ENCODE measurements around the gene MBOAT1.
"Not testable (repeated sequence)": the region's sequence is repeated elsewhere in the genome, so short reads cannot be mapped to it uniquely, and the experiment has no call there.

Gene MBOAT1

DNA sequence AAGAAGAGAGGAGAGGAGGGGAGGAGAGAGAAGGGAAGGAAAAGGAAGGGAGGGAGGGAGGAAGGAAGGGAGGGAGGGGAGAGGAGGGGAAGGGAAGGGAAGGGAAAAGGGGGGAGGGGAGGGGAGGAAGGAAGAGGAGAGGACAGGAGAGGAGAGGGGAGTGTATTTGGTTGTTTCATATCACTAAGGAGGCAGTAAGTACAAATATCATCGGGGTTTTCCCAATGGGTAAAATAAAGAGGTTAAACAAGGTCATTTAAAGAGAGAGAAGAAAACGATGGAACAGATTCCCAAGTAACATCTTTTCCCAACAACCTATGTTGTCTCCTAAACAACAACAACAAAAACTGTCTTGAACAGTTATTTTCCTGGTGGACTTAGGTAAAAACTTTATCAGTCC is 43.6 kb downstream of the MBOAT1 start:
- no peak for DNase-seq

DNA sequence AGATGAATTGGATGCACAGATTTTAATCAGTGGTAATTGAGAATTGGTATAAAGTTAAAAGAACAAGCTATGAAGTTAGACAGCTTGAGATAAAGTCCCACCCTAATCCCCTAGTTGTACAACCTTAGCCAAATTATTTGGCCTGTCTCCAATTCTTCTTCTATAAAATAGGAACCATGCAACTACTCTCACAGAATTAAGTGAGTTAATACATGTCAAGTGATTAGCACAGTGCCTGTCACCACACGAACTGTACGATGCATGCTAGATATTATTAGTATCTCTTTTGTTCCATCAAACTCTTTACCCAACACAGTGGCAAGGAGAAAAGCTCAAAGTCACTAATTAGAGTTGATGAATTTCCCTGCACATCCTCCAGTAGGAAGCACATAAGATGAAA is 44.7 kb downstream of the MBOAT1 start:
- DNase-seq, result no peak

DNA sequence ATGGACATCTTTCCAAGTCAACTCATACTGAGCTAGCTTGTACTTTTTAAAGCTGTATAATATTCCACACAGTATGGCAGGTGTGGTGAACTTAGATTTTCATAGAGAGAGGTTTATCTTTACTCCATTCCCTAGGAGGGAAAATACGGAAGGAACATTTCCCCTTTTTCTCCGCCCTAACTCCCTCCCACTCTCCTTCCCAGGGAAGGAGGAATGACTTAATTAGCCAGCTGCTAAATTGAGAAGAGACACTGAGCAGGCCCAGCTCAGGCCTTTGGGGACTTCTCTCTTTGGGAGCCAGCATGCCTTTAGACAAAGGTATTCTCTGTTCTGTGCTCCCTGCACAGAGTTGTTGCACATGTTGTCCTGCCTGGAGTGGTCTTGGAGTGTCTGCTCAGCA is 46.1 kb downstream of the MBOAT1 start:
- no peak for DNase-seq

DNA sequence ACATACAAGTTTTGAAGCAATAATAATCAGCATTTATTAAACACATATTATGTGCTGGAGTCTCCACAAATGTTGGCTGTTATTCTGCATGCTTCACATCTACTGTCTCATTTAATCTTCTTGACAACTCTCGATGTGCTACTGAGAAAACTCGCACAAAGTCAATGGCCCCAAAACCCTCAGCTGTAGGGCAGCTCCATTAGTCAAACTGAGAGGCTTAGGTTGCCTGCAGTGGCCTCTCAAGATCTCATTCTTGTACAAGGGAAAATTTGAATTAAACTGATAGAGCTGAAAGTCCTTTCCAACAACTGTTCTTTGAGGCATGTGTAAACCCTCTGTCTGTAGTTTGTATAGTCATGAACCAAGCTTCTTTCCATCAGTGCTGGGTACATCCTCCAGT is 49.8 kb downstream of the MBOAT1 start:
- DNase-seq, result no peak

DNA sequence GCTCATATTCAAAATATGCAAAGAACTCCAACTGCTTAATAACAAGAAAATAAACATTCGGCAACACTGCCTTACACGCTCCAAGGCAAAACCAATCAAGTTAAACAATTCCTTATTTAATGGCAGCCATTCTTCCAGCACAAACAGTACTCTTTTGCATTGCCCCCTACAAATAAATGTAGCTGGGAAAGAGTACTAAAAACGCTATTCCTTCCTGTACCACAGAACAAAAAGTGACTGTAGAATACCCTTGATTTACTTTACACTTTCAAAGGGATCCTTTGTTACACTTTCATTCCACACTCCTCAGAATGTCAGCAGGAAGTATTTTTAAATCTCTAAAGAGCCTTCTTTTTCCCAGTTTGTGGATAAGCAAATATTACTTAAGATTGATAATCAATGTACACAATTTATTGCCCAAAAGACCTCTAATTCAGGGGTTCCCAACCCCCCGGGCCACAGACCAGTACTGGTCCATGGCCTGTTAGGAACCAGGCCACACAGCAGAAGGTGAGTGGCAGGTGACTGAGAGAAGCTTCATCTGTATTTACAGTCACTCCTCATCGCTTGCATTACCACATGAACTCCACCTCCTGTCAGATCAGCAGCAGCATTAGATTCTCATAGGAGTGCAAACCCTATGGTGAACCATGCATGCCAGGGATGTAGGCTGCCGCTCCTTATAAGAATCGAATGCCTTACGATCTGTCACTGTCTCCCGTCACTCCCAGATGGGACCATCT is 51.6 kb downstream of the MBOAT1 start:
- no peak for DNase-seq

DNA sequence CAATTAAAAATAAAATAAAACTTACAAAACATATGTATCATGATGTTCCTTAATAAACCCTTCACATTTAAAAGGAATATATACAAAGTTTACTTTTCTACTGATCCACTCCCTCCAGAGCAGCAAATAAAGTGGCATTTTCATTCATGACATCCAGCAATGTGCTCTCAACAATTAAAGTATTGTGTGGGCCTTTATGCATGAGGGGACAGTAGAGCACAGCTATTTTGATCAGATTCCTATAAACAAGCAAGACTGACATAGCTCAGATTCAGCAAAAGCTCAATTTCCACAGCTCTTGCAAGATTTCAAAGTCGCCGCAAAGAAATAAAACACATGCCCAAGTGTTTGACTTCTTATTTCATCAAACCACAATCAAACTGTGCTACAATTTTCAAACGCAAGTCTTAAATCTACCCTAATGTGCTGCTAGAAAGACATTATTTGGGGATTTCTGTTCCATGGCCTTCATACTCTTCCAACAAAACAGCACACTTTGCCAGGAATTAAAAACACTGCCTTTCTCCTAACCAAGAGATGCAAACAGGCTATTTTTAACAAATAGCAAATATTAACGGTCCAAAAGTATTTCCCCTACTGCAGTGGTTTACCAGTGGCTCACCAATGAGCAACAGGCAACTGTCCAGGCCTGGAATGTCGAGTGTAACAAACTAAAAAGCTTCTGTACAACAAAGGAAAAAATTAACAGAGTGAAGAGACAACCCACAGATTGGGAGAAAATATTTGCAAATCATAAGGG is 52.3 kb downstream of the MBOAT1 start:
- no peak for DNase-seq

DNA sequence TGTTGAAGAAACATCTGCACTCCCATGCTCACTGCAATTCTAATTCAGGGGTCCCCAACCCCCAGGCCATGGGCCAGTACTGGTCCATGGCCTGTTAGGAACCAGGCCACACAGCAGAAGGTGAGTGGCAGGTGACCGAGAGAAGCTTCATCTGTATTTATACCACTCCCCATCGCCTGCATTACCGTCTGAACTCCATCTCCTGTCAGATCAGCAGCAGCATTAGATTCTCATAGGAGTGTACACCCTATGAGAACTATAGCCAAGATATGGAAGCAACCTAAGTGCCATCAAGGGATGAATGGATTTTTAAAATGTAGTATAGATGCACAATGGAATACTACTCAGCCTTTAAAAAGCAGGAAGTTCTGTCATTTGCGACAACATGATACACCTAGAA is 53.2 kb downstream of the MBOAT1 start:
- DNase-seq, result no peak

DNA sequence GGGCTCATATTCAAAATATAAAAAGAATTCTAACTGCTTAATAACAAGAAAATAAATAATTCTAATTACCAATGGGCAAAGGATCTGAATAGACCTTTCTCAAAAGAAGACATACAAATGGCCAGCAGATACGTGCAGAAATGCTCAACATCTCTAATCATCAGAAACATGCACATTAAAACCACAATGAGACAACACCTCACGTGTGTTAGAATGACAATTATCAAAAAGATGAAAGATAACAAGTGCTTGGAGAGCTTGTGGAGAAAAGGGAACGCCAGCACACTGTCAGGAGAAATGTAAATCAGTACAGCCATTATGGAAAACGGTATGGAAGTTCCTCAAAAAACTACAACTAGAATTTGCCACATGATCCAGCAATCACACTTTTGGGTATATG is 53.6 kb downstream of the MBOAT1 start:
- no peak for DNase-seq

DNA sequence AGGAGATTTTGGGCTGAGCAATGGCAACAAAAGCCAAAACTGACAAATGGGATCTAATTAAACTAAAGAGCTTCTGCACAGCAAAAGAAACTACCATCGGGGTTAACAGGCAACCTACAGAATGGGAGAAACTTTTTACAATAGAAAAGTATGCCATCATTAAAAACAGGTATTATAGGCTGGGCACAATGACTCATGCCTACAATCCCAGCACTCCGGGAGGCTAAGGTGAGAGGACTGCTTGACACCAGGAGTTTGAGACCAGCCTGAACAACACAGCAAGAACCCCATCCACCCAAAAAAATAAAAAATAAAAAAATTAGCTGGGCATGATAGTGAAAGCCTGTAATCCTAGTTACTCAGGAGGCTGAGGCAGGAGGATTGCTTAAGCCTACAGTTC is 55.4 kb downstream of the MBOAT1 start:
- no peak for DNase-seq

DNA sequence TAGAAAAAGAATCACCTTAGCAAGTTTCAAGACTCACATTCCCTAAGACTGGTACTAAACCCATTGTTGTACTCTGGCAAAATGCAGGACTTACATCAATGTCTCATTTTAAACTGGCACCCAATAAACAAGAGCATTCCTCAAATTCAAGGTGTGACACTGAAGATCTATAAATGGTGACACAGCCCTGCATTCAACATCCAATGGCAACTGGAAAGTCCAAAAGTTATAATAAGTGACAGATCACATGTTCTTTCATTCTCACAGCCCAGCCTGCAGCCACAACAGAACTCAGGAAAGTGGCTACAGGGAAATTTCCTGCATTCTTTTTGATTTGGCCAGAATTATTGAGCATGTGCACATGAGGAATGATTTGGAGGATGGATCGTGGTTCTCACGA is 57.5 kb downstream of the MBOAT1 start:
- no peak for DNase-seq

DNA sequence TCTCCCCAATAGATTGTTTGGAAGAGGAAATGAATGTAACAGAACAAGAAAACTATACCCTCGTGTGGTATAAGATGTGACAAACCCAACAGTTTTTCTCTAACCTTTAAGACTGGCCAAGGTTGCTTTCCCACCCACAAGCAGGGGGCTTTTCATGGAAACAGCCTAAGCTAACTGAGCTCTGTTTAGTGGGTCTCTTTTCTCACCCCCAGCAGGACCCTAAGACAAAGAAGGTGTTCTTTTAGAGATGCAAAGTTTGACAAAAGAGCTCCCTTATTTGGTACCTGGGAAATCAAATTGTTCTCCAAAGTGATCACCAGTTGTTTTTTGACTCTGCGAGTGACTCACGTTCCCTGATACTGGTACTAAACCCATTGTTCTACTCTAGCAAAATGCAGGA is 59.1 kb downstream of the MBOAT1 start:
- no peak for DNase-seq

DNA sequence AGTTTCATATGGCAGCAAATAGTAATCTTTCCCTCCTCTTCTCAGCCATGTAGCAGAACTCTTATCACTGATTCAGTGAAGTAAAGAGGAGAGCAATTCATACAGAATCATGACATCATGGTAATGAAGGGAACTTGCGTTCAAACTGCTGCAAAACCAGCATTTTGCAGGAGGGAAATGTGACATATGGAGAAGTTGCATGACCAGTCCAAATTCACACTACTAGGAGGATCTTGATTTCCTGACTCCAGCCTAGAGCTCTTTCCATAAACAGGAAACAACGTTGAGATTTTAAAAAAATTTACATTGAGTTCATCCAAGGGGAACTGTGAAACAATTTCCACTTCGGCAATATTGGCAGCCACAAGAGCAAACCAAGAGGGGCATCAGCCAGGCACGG is 63.8 kb downstream of the MBOAT1 start:
- no peak for DNase-seq

DNA sequence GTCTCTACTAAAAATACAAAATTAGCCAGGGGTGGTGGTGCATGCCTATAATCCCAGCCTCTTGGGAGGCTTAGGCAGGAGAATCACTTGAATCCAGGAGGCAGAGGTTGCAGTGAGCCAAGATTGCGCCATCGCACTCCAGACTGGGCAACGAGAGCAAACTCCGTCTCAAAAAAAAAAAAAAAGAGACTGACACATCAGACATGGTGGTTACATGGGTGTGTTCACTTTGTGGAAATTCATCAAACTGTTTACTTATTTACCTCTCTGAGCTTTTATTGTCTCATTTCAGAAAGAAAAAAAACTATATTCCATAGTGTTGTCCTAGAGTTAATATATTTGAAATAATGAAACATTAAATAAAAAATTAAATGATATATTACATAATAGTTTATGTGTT is 64.8 kb downstream of the MBOAT1 start:
- no peak for DNase-seq

DNA sequence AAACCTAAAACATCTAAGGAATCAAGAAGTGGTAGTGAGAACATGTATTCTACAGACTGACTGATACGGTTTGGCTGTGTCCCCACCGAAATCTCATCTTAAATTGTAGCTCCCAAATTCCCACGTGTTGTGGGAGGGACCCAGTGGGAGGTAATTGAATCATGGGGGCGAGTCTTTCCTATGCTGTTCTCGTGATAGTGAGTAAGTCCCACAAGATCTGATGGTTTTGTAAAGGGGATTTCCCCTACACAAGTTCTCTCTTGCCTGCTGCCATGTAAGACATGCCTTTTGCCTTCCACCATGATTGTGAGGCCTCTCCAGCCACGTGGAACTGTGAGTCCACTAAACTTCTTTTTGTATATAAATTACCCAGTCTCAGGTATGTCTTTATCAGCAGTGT is 65.4 kb downstream of the MBOAT1 start:
- DNase-seq, result not testable (repeated sequence)

DNA sequence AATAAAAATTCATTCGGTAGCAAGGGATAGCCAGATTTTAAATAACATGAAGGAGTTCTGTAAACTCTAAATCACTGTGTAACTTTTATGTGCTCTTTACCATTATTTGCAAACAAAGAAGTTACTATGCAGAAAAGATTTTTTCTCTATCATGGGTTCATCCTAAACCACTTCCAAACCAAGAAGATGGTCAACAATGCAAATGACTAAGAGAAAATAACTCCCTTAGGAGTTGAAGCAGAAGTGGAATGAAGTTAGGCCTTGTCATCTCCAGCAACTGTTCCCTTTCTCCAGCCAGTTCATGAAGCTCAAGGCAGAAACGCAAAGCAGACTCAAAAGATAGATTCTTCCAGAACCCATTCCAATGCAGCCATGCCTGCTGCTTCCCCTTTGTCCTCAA is 66.0 kb downstream of the MBOAT1 start:
- DNase-seq, result no peak

DNA sequence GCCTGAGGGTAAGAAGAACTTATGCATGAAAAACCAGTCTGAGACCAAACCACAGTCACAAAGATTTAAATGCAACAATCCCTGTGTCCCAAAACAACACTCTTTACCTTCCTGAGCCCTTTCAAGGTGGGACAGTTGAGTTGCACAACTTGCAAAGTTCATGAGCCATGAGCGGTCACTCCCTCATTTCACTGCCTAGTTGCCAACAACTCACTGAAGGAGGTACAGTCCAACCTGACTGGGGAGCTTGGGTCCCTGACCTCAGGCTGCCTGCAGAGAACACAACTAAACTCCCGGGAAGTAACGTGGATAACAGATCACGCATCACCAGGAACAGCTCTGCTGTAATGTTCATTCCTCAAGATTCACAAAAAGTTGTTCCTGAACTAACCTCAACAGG is 69.4 kb downstream of the MBOAT1 start:
- no peak for DNase-seq

DNA sequence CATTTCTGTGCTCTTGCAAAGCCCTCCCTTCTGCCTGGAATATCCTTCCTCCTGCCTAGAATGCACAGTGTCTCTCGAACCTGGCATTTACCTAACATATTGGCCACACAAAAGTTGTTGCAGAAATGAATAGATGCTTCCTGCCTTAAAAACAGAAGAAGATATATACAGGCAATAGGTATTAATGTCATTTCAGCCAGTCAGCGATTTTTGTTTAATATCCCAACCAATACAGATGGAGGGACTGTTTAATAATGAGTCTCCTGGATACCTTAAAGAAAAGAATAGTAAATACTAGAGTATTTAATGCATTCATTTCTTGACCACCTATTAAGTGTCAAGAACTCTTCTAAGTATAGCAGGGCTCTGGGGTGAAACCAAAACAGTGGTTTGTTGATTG is 70.3 kb downstream of the MBOAT1 start:
- no peak for DNase-seq

DNA sequence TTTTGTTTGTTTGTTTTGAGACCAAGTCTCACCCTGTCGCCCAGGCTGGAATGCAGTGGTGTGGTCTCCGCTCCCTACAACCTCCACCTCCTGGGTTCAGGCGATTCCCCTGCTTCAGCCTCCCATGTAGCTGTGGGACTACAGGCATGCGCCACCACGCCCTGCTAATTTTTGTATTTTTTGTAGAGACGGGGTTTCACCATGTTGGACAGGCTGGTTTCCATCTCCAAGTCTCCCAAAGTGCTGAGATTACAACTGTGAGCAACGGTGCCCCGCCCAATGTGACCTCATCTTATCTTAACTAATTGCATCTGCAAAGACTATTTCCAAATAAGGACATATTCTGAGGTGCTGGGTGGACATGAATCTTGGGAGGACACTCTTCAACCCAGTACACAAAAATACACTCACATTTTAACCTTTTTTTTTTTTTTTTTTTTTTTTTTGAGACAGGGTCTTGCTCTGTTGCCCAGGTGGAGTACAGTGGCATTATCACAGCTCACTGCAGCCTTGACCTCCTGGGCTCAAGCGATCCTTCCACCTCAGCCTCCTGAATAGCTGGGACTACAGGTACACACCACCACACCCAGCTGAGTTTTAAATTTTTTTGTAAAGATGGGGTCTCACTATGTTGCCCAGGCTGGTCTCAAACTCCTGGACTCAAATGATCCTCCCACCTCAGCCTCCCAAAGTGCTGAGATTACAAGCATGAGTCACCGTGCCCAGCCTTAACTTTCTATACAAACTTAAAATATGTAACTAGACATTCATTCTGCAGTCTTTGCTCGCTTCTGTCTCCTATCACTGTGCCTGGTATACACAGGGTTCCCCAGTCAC is 72.9 kb downstream of the MBOAT1 start:
- not testable (repeated sequence) for DNase-seq

DNA sequence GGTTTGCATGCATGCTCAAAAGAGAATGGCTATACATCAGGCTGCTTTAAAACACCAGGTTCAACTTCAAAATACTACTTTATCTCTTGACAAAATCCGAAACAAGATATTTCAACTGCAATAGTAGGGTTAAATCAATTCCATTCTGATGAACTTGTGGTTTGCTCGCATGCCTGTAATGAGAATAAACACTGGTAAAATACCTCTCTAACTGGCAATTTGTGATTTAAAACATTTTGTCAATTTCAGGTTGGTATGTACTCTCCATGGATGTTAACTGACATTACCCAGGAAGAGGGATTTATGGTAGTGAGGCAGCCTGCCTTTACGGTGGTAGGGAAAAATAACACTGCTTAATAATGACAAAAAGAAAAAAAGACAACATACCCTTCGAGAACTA is 74.4 kb downstream of the MBOAT1 start:
- DNase-seq, result no peak

DNA sequence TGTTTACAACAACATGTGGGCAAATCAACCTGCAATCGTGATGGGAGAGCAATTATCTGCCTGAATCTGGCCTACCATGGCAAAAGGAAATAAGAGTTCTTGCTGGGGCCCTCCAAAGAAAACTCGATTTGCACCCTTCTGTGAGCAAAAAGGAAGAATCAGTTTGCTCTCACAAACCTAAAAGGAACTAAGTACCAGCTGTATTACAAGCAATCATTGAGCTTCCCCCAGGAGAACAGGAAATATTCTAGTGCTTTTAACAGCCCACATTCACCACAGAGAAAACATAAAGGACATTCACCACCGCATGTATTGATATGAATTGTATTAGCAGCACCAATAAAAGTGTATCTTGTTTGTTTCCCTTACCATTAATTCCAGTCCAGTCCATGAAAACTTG is 75.0 kb downstream of the MBOAT1 start:
- DNase-seq, result no peak

DNA sequence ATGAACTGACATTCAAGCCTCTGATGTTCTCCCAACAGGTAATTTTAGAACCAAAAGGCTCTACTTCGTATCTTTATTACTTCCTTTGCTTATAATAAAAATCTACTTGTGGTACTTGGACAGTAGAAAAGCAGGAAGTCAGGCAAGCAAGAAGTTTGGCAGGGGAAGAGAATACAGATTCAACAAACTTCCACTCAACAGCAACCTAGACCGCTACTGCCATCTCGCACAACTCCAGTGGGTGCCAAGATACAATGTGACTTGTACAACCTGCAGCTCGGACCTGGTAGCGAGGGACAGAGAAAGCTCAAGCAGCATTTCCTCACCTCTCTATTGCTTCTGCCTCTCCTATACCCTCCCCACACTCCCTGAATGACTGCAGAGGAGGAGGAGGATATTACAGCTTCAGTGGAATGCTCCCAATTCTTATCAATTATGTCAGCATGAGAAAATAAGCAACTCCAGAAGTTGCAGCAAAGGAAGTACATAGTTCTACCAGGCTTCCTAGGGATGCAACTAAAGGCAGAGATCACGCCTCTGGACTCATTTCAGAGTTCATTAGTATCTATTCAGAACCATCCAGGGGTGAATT is 76.5 kb downstream of the MBOAT1 start:
- DNase-seq, result no peak

DNA sequence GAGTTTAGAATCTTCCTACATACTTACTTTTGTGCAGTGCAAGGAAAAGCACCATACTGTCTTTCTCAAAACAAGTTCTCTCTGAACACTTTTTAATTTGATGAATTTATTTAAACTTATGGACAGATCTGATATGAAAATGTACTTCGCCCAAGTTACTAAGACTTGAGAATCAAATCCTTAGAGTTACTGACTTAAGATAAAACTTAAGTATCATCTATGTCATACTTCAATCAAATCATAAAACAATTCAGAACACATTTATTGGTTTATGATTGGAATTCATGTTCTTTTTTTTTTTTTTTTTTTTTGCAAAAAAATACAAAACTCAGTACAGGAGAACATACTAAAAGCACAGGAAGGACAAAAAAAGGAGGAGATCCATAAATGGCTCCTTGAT is 77.7 kb downstream of the MBOAT1 start:
- no peak for DNase-seq

DNA sequence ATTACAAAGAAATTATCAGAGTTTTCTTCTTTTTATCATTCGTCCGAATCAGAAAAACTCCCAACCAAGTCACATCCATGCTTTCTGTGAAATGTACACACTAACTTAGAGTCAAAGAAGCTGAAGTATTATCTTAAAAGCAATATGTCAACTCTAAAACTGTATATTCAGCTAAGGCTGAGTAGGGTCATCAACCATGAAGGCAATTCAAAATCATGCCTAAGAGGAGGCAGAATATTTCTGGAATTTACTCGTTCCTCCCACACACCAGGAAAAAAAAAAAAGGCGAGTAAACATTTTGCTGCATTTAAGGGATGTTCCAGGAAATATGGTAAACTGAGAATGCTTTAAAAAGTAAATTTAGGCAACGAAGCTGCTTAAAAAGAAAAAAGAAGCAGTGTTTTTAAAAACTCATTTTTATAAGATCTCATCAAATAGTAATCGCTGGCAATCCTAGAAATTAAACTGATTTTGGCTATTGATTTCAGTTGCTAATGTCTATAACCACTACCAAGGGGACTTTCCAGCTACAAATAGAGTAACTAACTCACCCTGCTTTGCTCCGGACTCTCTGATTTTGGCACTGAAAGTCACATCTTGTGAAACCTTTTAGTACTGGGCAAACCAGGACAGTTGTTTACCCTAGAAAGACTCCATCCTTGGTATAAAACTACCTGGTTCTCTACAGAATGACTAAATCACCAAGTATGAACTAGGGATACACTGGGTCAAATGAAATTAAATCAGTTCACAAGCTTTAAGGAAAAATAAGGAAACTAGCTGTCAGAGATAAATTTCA is 82.8 kb downstream of the MBOAT1 start:
- no peak for DNase-seq
